H1 (cell line): ENCODE results near the gene E2F2. TPM values are rescaled to one million over a fixed set of nuclear protein-coding genes. Genes with fewer than 3 reads are reported as not detected.
A peak's percentile ranks its signal among the peaks of the same experiment; 100 is the strongest.

Source experiments
- CTCF ChIA-PET: fragments of 300-600 bp; sonication (Branson Sonifier 250); formaldehyde crosslinking; loops from one replicate; lab custom pipeline; 2021; ENCODE audit not compliant: partially characterized antibody; lab: Charles Lee
- POLR2A ChIA-PET: fragments of 300-600 bp; sonication (Branson Sonifier 250); formaldehyde crosslinking; loops from one replicate; lab custom pipeline; 2021; ENCODE audit warnings: inconsistent platforms; ENCODE audit not compliant: partially characterized antibody; lab: Charles Lee
- DNase-seq, 2 experiments: peaks; one replicate each; pipeline versions ENCODE4 v3.0.0 to v3.0.0-alpha.2; 2010 to 2022; ENCODE audit warnings: low spot score in 2 of 2, low read depth in 1 of 2, mixed read lengths in 1 of 2
- FAIRE-seq: peaks from 2 replicates; lab custom pipeline; 2011; peaks lifted over from hg19 to GRCh38; lab: Jason Lieb, UNC
- H2AFZ ChIP-seq: 2 replicates; pipeline ENCODE4 v1.8.1; 2012; ENCODE audit warnings: low read length, inconsistent platforms
- H2AK5ac ChIP-seq: 2 replicates; pipeline ENCODE4 v1.6.1; 2013; ENCODE audit warnings: low read depth, low read length
- H2BK120ac ChIP-seq: replicated peaks from 2 replicates; pipeline ENCODE3; 2013; ENCODE audit warnings: low read depth, low read length, inconsistent platforms
- H2BK12ac ChIP-seq: 2 replicates; pipeline ENCODE4 v1.6.1; 2013; ENCODE audit warnings: low read depth, low read length
- H2BK15ac ChIP-seq: 2 replicates; pipeline ENCODE4 v1.6.1; 2013; ENCODE audit warnings: low read length
- H2BK20ac ChIP-seq: 2 replicates; pipeline ENCODE4 v1.6.1; 2013; ENCODE audit warnings: low read length
- H2BK5ac ChIP-seq: 2 replicates; pipeline ENCODE4 v1.6.1; 2013; ENCODE audit warnings: low read depth, low read length
- H3K14ac ChIP-seq: 2 replicates; pipeline ENCODE4 v1.6.1; 2013; ENCODE audit warnings: inconsistent platforms; ENCODE audit not compliant: insufficient read length
- H3K18ac ChIP-seq: 2 replicates; pipeline ENCODE4 v1.6.1; 2013; ENCODE audit warnings: low read length; ENCODE audit errors: extremely low read depth
- H3K23ac ChIP-seq: 2 replicates; pipeline ENCODE4 v1.6.1; 2013; ENCODE audit warnings: inconsistent platforms; ENCODE audit not compliant: insufficient read length
- H3K23me2 ChIP-seq: 2 replicates; pipeline ENCODE4 v1.6.1; 2013; ENCODE audit warnings: low read depth, low read length
- H3K27ac ChIP-seq: 2 replicates; pipeline ENCODE4 v1.6.1; 2011; ENCODE audit warnings: low read depth, low read length, inconsistent platforms
- H3K27me3 ChIP-seq, 4 experiments: replicated peaks in 1 of 4; 1 replicate in 1 of 4; 2 replicates in 3 of 4; pipeline versions ENCODE4 v1.6.1 to v1.8.1; 2011 to 2013; ENCODE audit warnings: low read length in 3 of 4, mild to moderate bottlenecking in 3 of 4, inconsistent platforms in 2 of 4, mixed read lengths in 2 of 4, moderate library complexity in 1 of 4; ENCODE audit not compliant: control insufficient read depth in 3 of 4, insufficient read depth in 3 of 4; ENCODE audit errors: extremely low read depth in 1 of 4
- H3K36me3 ChIP-seq, 4 experiments: 2 replicates each; pipeline versions ENCODE4 v1.6.1 to v1.8.1; 2011 to 2013; ENCODE audit warnings: mild to moderate bottlenecking in 4 of 4, low read length in 3 of 4, moderate library complexity in 2 of 4, control low read depth in 1 of 4, inconsistent platforms in 1 of 4; ENCODE audit not compliant: insufficient read depth in 4 of 4, control insufficient read depth in 2 of 4
- H3K4ac ChIP-seq: replicated peaks from 2 replicates; pipeline ENCODE3; 2013; ENCODE audit warnings: low read length, low read depth, mixed read lengths, inconsistent platforms; ENCODE audit not compliant: insufficient read length
- H3K4me1 ChIP-seq, 4 experiments: replicated peaks in 1 of 4; 1 replicate in 1 of 4; 2 replicates in 3 of 4; pipeline versions ENCODE4 v1.6.1 to v1.8.1; 2011 to 2013; ENCODE audit warnings: low read length in 3 of 4, inconsistent platforms in 2 of 4, mixed read lengths in 1 of 4; ENCODE audit not compliant: insufficient read depth in 4 of 4, control insufficient read depth in 3 of 4
- H3K4me2 ChIP-seq, 2 experiments: 2 replicates each; pipeline versions ENCODE4 v1.6.1 to v1.8.1; 2011 to 2013; ENCODE audit warnings: low read depth in 2 of 2, low read length in 2 of 2, control low read depth in 1 of 2, inconsistent platforms in 1 of 2, mild to moderate bottlenecking in 1 of 2; ENCODE audit not compliant: insufficient read depth in 1 of 2
- H3K4me3 ChIP-seq, 4 experiments: fragments of 200-600, 300-600 bp in 1 of 4; sonication (generic), shearing (Covaris generic), sonication (Bioruptor Twin) in 1 of 4; 2 replicates each; pipeline versions ENCODE4 v1.5.1 to v1.8.1; 2011 to 2016; ENCODE audit warnings: low read length in 4 of 4, low read depth in 3 of 4, control low read depth in 2 of 4, inconsistent platforms in 2 of 4, mild to moderate bottlenecking in 2 of 4, mixed read lengths in 1 of 4, moderate library complexity in 1 of 4; ENCODE audit not compliant: insufficient read depth in 2 of 4; ENCODE audit errors: extremely low read depth in 1 of 4
- H3K56ac ChIP-seq: replicated peaks from 2 replicates; pipeline ENCODE3; 2013; ENCODE audit warnings: low read depth, mild to moderate bottlenecking, mixed read lengths, low read length, inconsistent platforms; ENCODE audit not compliant: insufficient read length
- H3K79me1 ChIP-seq: 2 replicates; pipeline ENCODE4 v1.6.1; 2013; ENCODE audit warnings: low read depth, low read length, control low read depth
- H3K79me2 ChIP-seq, 2 experiments: 2 replicates each; pipeline versions ENCODE4 v1.6.1 to v1.8.1; 2012 to 2013; ENCODE audit warnings: low read length in 2 of 2, mild to moderate bottlenecking in 2 of 2, inconsistent platforms in 1 of 2; ENCODE audit not compliant: insufficient read depth in 2 of 2, control insufficient read depth in 1 of 2
- H3K9ac ChIP-seq, 4 experiments: replicated peaks in 1 of 4; 1 replicate in 1 of 4; 2 replicates in 3 of 4; pipeline versions ENCODE4 v1.6.1 to v1.8.1; 2011 to 2013; ENCODE audit warnings: low read depth in 3 of 4, low read length in 3 of 4, control low read depth in 2 of 4, mild to moderate bottlenecking in 2 of 4, moderate library complexity in 2 of 4, inconsistent platforms in 1 of 4; ENCODE audit errors: extremely low read depth in 1 of 4
- H3K9me3 ChIP-seq, 2 experiments: 2 replicates each; pipeline versions ENCODE4 v1.6.1 to v1.8.1; 2012 to 2013; ENCODE audit warnings: mild to moderate bottlenecking in 2 of 2, moderate library complexity in 2 of 2, control low read depth in 1 of 2, inconsistent platforms in 1 of 2, low read depth in 1 of 2, low read length in 1 of 2, mixed read lengths in 1 of 2; ENCODE audit not compliant: insufficient read depth in 2 of 2
- H4K20me1 ChIP-seq, 2 experiments: replicated peaks in 1 of 2; 2 replicates each; pipeline versions ENCODE3 to v1.8.1; 2011 to 2013; ENCODE audit warnings: inconsistent platforms in 2 of 2, low read length in 2 of 2, mild to moderate bottlenecking in 1 of 2; ENCODE audit not compliant: insufficient read depth in 2 of 2, control insufficient read depth in 1 of 2
- H4K5ac ChIP-seq: 2 replicates; pipeline ENCODE4 v1.6.1; 2013; ENCODE audit warnings: low read length, low read depth, mixed read lengths, inconsistent platforms; ENCODE audit not compliant: insufficient read length
- H4K8ac ChIP-seq: 2 replicates; pipeline ENCODE4 v1.8.0; 2013; ENCODE audit warnings: mild to moderate bottlenecking, moderate library complexity, low read length, inconsistent platforms; ENCODE audit not compliant: insufficient read depth; ENCODE audit errors: extremely low read depth
- H4K91ac ChIP-seq: replicated peaks from 2 replicates; pipeline ENCODE3; 2013; ENCODE audit warnings: low read length, mixed read lengths, inconsistent platforms; ENCODE audit not compliant: insufficient read length
- CREB1 ChIP-seq: IDR thresholded peaks from 2 replicates; pipeline ENCODE4 v1.6.1; 2012; ENCODE audit warnings: inconsistent platforms
- KDM1A ChIP-seq: fragments of 200-600, 300-600 bp; sonication (generic); IDR thresholded peaks from 2 replicates; pipeline ENCODE4 v1.7.1; 2016; ENCODE audit warnings: mild to moderate bottlenecking, low read length, borderline replicate concordance
- WGBS, 2 experiments: shearing (Covaris generic) in 1 of 2; methylation state at CpG; one replicate each; pipeline versions ENCODE4 v1.1.6 to v1.1.7; 2013 to 2015; ENCODE audit warnings: low lambda C conversion rate in 2 of 2, mixed read lengths in 2 of 2, inconsistent platforms in 1 of 2, low coverage in 1 of 2, missing lambda C conversion rate in 1 of 2; ENCODE audit not compliant: insufficient replicate concordance in 2 of 2, insufficient coverage in 1 of 2, insufficient read length in 1 of 2; ENCODE audit errors: extremely low coverage in 1 of 2, missing lambda C conversion rate in 1 of 2; 5-methylcytosine and 5-hydroxymethylcytosine counted together
- polyA plus RNA-seq, 7 experiments: library from polyadenylated mRNA; depleted of rRNA in 3 of 7; stranded (reverse) in 5 of 7; unstranded in 2 of 7; fragments of >200 nt in 5 of 7; fragments of 200-250 nt in 2 of 7; gene quantifications; 1 replicate in 5 of 7; 2 replicates in 1 of 7; 4 replicates in 1 of 7; pipeline versions ENCODE4 v1.2.1 to v1.2.3, GENCODE V29; 2011 to 2013; ENCODE audit warnings: missing spikeins in 2 of 7, mixed read lengths in 2 of 7
- total RNA-seq: library from RNA; stranded (reverse); fragmentation: NEBNext Ultra II Directional; extraction: Animal tissue kit (Norgen Biotek cat#: 25700); gene quantifications from 2 replicates; pipeline ENCODE4 v1.2.1, GENCODE V29; 2021

E2F2 gene
- total and polyA plus RNA-seq, 2 of the 8 experiments (the other 6 are each of a cell fraction or from before 2014, with no cell fraction given), result 1.8 to 7.0 TPM

- Histone ChIP-seq H3K18ac (peak overlapping the region; percentile 78), H3K9me3 (no peaks in the 10 kb centered on the region), H3K79me2 (peaks cover 0 to 12% of the 10 kb centered on the region in 2 experiments; a peak in 3 of 4 replicates), H4K8ac (peak overlapping the region; percentile 93), H2BK5ac (peak overlapping the region; percentile 84; the same call in 1 of the 2 replicates), H3K14ac (no peak overlapping the region), H2AK5ac (peak overlapping the region; percentile 71; the same call in 1 of the 2 replicates), H3K79me1 (no peaks in the 10 kb centered on the region; the same call in 1 of the 2 replicates), H3K23ac (no peak overlapping the region), H3K27ac (0 out of 2 replicates have a peak overlapping the region, but pooled peaks have one; percentile 80), H3K23me2 (peaks cover 22% of the 10 kb centered on the region), H3K4me1 (peaks cover 21 to 36% (median 24%) of the 10 kb centered on the region in 4 experiments), H2BK12ac (peak overlapping the region; percentile 96; the same call in 1 of the 2 replicates), H3K4ac (no peak overlapping the region), H2AFZ (no peak overlapping the region), H3K4me3 (peak overlapping the region in 3 of 4 experiments; percentile 34 to 63 (median 49); a peak in 6 of 8 replicates), H3K4me2 (peak overlapping the region; percentile 95 to 98), H2BK15ac (peak overlapping the region; percentile 19; the same call in 1 of the 2 replicates), H4K91ac (peak overlapping the region; percentile 95), H3K56ac (no peak overlapping the region), H3K9ac (peak overlapping the region in 2 of 4 experiments; percentile 73 to 78; a peak in 3 of 7 replicates), H2BK20ac (peak overlapping the region; percentile 82), H4K20me1 (peaks cover 1 to 6% of the 10 kb centered on the region in 2 experiments), H3K36me3 (peaks cover 0 to 18% (median 0%) of the 10 kb centered on the region in 4 experiments; a peak in 5 of 8 replicates), H3K27me3 (peaks cover 0 to 6% (median 1%) of the 10 kb centered on the region in 4 experiments; a peak in 3 of 7 replicates), H2BK120ac (peak overlapping the region; percentile 76), H4K5ac (no peak overlapping the region)
- DNase-seq (no peak), FAIRE-seq (no peak)
- TF ChIP-seq CREB1 (no peak), KDM1A (peak; percentile 90)
- ChIA-PET POLR2A (interaction anchor here (1.1 to 20.4 kb wide), 7 partner anchors 8 to 145 kb away, joined by 4 to 547 read pairs (median 47); partner anchors contain the start of gene RPL11), CTCF (interaction anchor here (0.6 to 21.9 kb wide), 15 partner anchors 9 to 138 kb away, joined by 3 to 706 read pairs (median 4); partner anchors contain the start of gene RPL11)
- 61% methylated on average over 21 of the region's 21 CpGs; no CpG with 5 or more reads in 1 of the 2 experiments for WGBS, 2 experiments
These were observed 22.4 kb upstream of the E2F2 start for GRCh38 chr1:23553231-23554126.
